B cell (primary cell): ENCODE results near the gene RCE1. TPM values are rescaled to one million over a fixed set of nuclear protein-coding genes. Genes with fewer than 3 reads are reported as not detected.

Source experiments
- ATAC-seq: fragments of 200-7000 bp; cut with Tn5 transposase; one replicate; pipeline ENCODE4 v1.10.0; 2021; ENCODE audit warnings: low read depth, mild to moderate bottlenecking, moderate number of reproducible peaks, moderate library complexity
- CTCF ChIA-PET: fragments of 350-600 bp; sonication (Branson Sonifier 250); formaldehyde crosslinking; loops from one replicate; lab custom pipeline; 2021; ENCODE audit warnings: antibody characterized with exemption, inconsistent platforms; lab: Charles Lee
- POLR2A ChIA-PET: fragments of 350-600 bp; sonication (Branson Sonifier 250); formaldehyde crosslinking; loops from one replicate; lab custom pipeline; 2021; ENCODE audit warnings: antibody characterized with exemption; lab: Charles Lee
- DNase-seq: peaks from one replicate; pipeline ENCODE4 v3.0.0; 2013
- H2AFZ ChIP-seq: 2 replicates; pipeline ENCODE4 v1.6.1; 2012; ENCODE audit warnings: mild to moderate bottlenecking, low read depth, low read length; ENCODE audit not compliant: insufficient read depth, poor library complexity, severe bottlenecking
- H3K27ac ChIP-seq, 2 donors: 1 replicate in 1 of 2; 2 replicates in 1 of 2; pipeline ENCODE4 v1.5.1; 2012 to 2013; ENCODE audit warnings: low read length in 2 of 2, mild to moderate bottlenecking in 2 of 2, moderate library complexity in 1 of 2
- H3K27me3 ChIP-seq, 4 experiments: fragments of 200-600 bp in 1 of 4; sonication (generic) in 1 of 4; replicated peaks in 1 of 4; 1 replicate in 2 of 4; 2 replicates in 2 of 4; pipeline versions ENCODE4 v1.6.1 to v1.7.0; 2013 to 2016; ENCODE audit warnings: low read length in 3 of 4, mild to moderate bottlenecking in 2 of 4, mixed read lengths in 1 of 4, moderate library complexity in 1 of 4; ENCODE audit not compliant: insufficient read depth in 4 of 4, control insufficient read depth in 3 of 4; ENCODE audit errors: control extremely low read depth in 1 of 4
- H3K36me3 ChIP-seq, 2 experiments: replicated peaks in 1 of 2; 1 replicate in 1 of 2; 2 replicates in 1 of 2; pipeline versions ENCODE4 v1.6.1 to v1.7.1; 2013; ENCODE audit warnings: low read length in 1 of 2; ENCODE audit not compliant: insufficient read depth in 2 of 2, control insufficient read depth in 1 of 2; ENCODE audit errors: control extremely low read depth in 1 of 2, extremely low read depth in 1 of 2
- H3K4me1 ChIP-seq, 2 donors: fragments of 200-600 bp in 1 of 2; sonication (generic) in 1 of 2; 1 replicate in 1 of 2; 2 replicates in 1 of 2; pipeline versions ENCODE4 v1.5.1 to v1.6.1; 2013 to 2017; ENCODE audit warnings: low read length in 2 of 2; ENCODE audit not compliant: control insufficient read depth in 2 of 2, insufficient read depth in 2 of 2
- H3K4me2 ChIP-seq: replicated peaks from 2 replicates; pipeline ENCODE3; 2012; ENCODE audit warnings: mild to moderate bottlenecking, low read depth, low read length; ENCODE audit not compliant: poor library complexity, severe bottlenecking
- H3K4me3 ChIP-seq, 5 experiments: fragments of 200-600 bp in 1 of 5; sonication (generic) in 1 of 5; 1 replicate in 3 of 5; 2 replicates in 2 of 5; pipeline versions ENCODE4 v1.5.1 to v1.7.0; 2011 to 2016; ENCODE audit warnings: low read length in 4 of 5, mild to moderate bottlenecking in 4 of 5, low read depth in 2 of 5, control low read depth in 1 of 5, moderate library complexity in 1 of 5; ENCODE audit not compliant: insufficient read depth in 1 of 5; ENCODE audit errors: control extremely low read depth in 1 of 5, extremely low read depth in 1 of 5
- H3K79me2 ChIP-seq: fragments of 200-600 bp; sonication (generic); one replicate; pipeline ENCODE4 v1.6.0; 2016; ENCODE audit warnings: low read length; ENCODE audit not compliant: control insufficient read depth, insufficient read depth
- H3K9ac ChIP-seq: fragments of 200-600 bp; sonication (generic); 2 replicates; pipeline ENCODE4 v1.6.1; 2017; ENCODE audit warnings: mild to moderate bottlenecking, low read length, moderate library complexity
- H3K9me3 ChIP-seq, 3 donors: one replicate each; pipeline versions ENCODE4 v1.6.1 to v1.7.1; 2013; ENCODE audit warnings: low read length in 2 of 3; ENCODE audit not compliant: control insufficient read depth in 2 of 3, insufficient read depth in 1 of 3; ENCODE audit errors: control extremely low read depth in 1 of 3
- H4K20me1 ChIP-seq: 2 replicates; pipeline ENCODE4 v1.6.0; 2012; ENCODE audit warnings: mild to moderate bottlenecking, low read length; ENCODE audit not compliant: insufficient read depth, control insufficient read depth, poor library complexity, severe bottlenecking
- H3K27ac Mint-ChIP-seq: one replicate; pipeline ENCODE4 v1.8.0; 2021; ENCODE audit warnings: mixed read lengths
- H3K27me3 Mint-ChIP-seq: one replicate; pipeline ENCODE4 v1.8.0; 2021; ENCODE audit warnings: mixed read lengths
- H3K4me1 Mint-ChIP-seq: one replicate; pipeline ENCODE4 v1.8.0; 2021; ENCODE audit warnings: mixed read lengths
- H3K4me3 Mint-ChIP-seq: one replicate; pipeline ENCODE4 v1.8.0; 2021; ENCODE audit warnings: mixed read lengths
- H3K9me3 Mint-ChIP-seq: one replicate; pipeline ENCODE4 v1.8.0; 2022; ENCODE audit warnings: mixed read lengths; ENCODE audit not compliant: insufficient read depth
- EZH2 ChIP-seq: IDR thresholded peaks from 2 replicates; pipeline ENCODE4 v1.6.1; 2012; ENCODE audit warnings: borderline replicate concordance, low read depth, mild to moderate bottlenecking, moderate library complexity, low read length; ENCODE audit not compliant: insufficient read depth, poor library complexity, severe bottlenecking
- WGBS: methylation state at CpG from one replicate; pipeline ENCODE4 v1.1.5; 2013; ENCODE audit warnings: missing lambda C conversion rate; ENCODE audit not compliant: insufficient coverage; 5-methylcytosine and 5-hydroxymethylcytosine counted together
- intact Hi-C: fragments of 100-400 bp; cut with micrococcal nuclease; formaldehyde crosslinking; loops from one replicate; pipeline ENCODE4 v1.10.0; 2022
- polyA plus RNA-seq: library from polyadenylated mRNA; depleted of rRNA; stranded (reverse); fragments of >200 nt; gene quantifications from 2 replicates; pipeline ENCODE4 v1.2.3, GENCODE V29; 2012
- total RNA-seq, 2 donors: library from RNA; stranded (reverse); fragments of 120-200 nt in 1 of 2; gene quantifications; 1 replicate in 1 of 2; 2 replicates in 1 of 2; pipeline versions ENCODE4 v1.2.3 to v1.2.4, GENCODE V29; 2013 to 2022
- TF ChIP-seq, protein P1 (sequence below): fragments of 200-600 bp; IDR thresholded peaks from one replicate; pipeline ENCODE4 v1.8.0; 2022; ENCODE audit warnings: antibody characterized with exemption, mild to moderate bottlenecking

Gene RCE1
- total and polyA plus RNA-seq, 2 donors (not counting 1 experiment from before 2014, with no cell fraction given): 31.6 to 59.7 TPM

DNA sequence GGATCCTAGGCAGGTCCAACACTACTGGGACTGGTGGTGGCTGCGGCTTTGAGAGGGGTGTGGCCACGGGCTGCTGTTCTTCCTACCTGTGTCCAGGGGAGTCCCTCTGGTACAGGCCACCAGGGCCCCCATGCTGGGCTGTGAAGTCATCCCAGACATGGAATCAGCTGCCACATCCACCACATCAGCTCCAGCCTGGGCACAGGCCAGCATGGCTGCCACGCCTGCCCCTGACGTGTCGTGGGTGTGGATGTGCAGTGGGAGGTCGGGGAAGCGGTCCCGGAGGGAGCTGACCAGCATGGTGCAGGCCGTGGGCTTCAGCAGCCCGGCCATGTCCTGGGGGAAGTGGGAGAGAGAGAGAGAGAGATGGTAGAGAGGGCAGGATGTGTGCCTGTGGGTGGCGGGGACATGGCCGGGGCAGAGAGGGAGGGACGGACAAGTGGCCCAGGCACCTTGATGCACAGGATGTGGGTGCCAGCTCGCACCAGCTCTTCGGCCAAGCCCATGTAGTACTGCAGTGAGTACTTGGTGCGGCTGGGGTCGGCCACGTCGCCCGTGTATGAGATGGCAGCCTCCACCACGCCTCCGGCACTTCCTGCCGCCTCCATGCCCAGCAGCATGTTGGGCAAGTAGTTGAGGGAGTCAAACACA is 7.5 kb downstream of the RCE1 start:
- Histone ChIP-seq H3K4me3 (no peak overlapping the region), H3K4me1 (peaks cover 3 to 13% of the 10 kb centered on the region in 2 donors), H3K9me3 (no peaks in the 10 kb centered on the region), H3K79me2 (peaks cover 1% of the 10 kb centered on the region), H3K27me3 (no peaks in the 10 kb centered on the region), H2AFZ (no peak overlapping the region), H3K36me3 (peaks cover 1 to 22% of the 10 kb centered on the region in 2 experiments), H4K20me1 (no peaks in the 10 kb centered on the region), H3K4me2 (no peak overlapping the region), H3K9ac (no peak overlapping the region), H3K27ac (no peak overlapping the region)
- Mint-ChIP-seq H3K4me1 (peaks cover 11% of the 10 kb centered on the region), H3K27me3 (no peaks in the 10 kb centered on the region), H3K4me3 (no peak overlapping the region), H3K27ac (no peak overlapping the region), H3K9me3 (no peaks in the 10 kb centered on the region)
- ChIA-PET POLR2A (no interaction called here), CTCF (interaction anchor here (0.5 kb wide), 1 partner anchor 10 kb away, joined by 4 read pairs; no protein-coding TSS in a partner anchor)
- intact Hi-C loops: no loop called here
- 97% methylated on average over 15 of the region's 23 CpGs for WGBS
- ATAC-seq (no peak), DNase-seq (no peak)
- TF ChIP-seq, protein P1, sequence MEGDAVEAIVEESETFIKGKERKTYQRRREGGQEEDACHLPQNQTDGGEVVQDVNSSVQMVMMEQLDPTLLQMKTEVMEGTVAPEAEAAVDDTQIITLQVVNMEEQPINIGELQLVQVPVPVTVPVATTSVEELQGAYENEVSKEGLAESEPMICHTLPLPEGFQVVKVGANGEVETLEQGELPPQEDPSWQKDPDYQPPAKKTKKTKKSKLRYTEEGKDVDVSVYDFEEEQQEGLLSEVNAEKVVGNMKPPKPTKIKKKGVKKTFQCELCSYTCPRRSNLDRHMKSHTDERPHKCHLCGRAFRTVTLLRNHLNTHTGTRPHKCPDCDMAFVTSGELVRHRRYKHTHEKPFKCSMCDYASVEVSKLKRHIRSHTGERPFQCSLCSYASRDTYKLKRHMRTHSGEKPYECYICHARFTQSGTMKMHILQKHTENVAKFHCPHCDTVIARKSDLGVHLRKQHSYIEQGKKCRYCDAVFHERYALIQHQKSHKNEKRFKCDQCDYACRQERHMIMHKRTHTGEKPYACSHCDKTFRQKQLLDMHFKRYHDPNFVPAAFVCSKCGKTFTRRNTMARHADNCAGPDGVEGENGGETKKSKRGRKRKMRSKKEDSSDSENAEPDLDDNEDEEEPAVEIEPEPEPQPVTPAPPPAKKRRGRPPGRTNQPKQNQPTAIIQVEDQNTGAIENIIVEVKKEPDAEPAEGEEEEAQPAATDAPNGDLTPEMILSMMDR: no peak
- TF ChIP-seq EZH2: no peak

DNA sequence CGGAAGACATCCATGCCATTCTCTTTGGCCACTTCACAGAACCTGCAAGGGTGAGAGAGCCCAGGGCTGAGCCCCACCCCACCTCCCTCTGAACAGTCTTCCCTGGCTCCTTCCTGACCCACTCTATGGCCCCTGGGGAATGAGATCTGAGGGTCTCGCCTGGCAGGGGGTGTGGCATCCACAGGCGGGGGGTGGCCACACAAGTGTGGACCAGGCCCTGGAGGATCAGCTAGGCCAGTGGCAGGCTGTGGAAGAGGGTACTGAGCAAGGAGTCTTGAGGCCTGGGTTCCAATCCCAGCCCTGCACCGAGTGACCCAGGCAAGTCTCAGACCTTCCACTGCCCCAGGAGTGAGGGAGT is 8.0 kb downstream of the RCE1 start:
- no peak for TF ChIP-seq EZH2
- TF ChIP-seq, protein P1: no peak
- no peaks in the 10 kb centered on the region for H3K79me2 ChIP-seq
- ChIA-PET POLR2A (interaction anchor here (1.6 kb wide), 1 partner anchor 8 kb away, joined by 6 read pairs; the partner anchor contains the start of gene RCE1), CTCF (interaction anchor here (0.5 to 1.5 kb wide), 3 partner anchors 7 to 17 kb away, joined by 3 to 4 read pairs (median 4); no protein-coding TSS in a partner anchor)
- H3K4me1 ChIP-seq: peaks cover 5 to 15% of the 10 kb centered on the region in 2 donors
- H4K20me1 ChIP-seq: no peaks in the 10 kb centered on the region
- no peak overlapping the region for H3K27ac ChIP-seq
- peaks cover 1 to 17% of the 10 kb centered on the region in 2 experiments for H3K36me3 ChIP-seq
- ATAC-seq (no peak), DNase-seq (no peak)
- H3K4me3 ChIP-seq: no peak overlapping the region
- 87% methylated on average over 4 of the region's 4 CpGs for WGBS
- intact Hi-C loops: no loop called here
- peaks cover 13% of the 10 kb centered on the region for H3K4me1 Mint-ChIP-seq
- no peak overlapping the region for H2AFZ ChIP-seq
- no peaks in the 10 kb centered on the region for H3K27me3 Mint-ChIP-seq
- no peaks in the 10 kb centered on the region for H3K9me3 Mint-ChIP-seq
- H3K27me3 ChIP-seq: no peaks in the 10 kb centered on the region
- H3K4me3 Mint-ChIP-seq: no peak overlapping the region
- no peak overlapping the region for H3K4me2 ChIP-seq
- H3K9me3 ChIP-seq: no peaks in the 10 kb centered on the region
- H3K9ac ChIP-seq: no peak overlapping the region
- H3K27ac Mint-ChIP-seq: no peak overlapping the region
